ENCODE measurements around the gene C2orf66.

Gene C2orf66

DNA sequence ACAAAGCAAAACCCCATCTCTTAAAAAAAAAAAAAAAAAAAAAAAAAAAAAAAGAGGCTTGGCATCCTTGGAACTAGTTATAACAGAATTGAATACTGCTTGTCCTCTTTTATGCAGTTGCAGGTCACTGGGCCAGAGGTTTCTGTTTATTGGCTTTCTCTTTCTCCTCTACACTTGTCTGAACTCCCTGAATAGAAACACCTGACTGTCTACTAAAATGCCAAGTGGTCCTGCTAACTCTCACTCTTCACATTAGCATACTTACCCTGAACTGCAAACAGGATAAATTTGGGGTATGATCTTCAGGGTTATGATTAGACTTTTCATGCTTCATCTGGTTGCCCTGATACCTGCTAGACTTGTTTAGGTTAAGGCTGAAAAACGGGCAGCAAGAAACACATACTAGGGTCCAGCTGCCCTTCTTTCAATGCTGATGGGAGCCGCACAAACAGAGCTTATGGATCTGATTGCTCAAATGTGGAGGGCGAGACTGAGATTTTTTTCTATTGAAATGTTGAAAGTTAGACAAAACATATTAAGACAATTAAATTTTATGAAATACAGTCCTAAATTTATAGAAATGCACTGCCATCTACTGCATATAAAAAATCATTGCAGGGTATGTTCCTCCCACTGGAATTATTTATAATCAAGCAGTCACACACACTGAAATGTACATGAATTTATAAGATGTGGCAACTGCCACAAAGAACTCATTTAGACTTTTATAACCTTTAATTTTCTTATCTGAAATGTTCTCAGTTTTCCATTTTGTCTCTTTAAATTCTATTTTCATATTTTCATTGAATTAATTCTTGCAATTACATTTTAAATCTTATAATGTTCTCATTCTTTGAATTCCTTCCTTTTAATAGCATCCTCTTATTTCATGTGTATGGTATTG, 50.4 kb downstream of the C2orf66 start:
- no peak for DNase-seq
